GOT3 (cell line): ENCODE results near the gene WDR4.
"Not testable (repeated sequence)": the region's sequence is repeated elsewhere in the genome, so short reads cannot be mapped to it uniquely, and the experiment has no call there.

ENCODE experiments used
- DNase-seq: peaks from one replicate; lab custom pipeline; 2025; ENCODE audit warnings: mixed read lengths; lab: John Stamatoyannopoulos, UW

The WDR4 gene

DNA sequence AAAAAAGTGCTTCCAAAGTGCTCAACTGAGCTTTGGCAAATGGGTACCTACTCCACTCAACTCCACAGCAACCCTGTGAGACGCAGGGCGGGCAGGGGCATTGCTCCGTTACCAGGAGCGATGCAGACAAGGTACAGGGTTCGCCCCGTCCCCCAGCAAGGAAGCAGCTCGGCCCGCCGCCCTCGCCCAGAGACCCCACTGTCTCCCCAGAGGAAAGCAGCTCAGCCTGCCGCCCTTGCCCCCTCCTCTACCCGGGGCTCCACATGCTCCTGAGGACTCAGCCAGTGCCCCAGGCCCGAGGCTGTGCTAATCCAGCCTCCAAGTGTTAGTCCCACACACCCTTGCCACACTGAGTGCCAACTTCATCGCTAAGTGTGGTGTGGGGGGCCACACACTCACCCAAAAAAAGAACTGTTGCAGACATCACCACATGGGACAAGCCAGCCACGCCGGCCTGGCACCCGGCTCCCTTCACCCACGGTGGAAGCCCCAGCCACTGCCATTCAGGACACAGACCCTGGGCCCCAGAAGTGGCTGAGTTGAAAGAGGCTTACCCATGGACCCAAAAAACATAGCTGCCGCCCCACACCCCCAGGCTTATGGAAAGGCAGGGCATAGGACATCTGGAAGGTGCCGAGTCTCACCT lies 26.3 kb downstream of the WDR4 start:
- DNase-seq = no peak

DNA sequence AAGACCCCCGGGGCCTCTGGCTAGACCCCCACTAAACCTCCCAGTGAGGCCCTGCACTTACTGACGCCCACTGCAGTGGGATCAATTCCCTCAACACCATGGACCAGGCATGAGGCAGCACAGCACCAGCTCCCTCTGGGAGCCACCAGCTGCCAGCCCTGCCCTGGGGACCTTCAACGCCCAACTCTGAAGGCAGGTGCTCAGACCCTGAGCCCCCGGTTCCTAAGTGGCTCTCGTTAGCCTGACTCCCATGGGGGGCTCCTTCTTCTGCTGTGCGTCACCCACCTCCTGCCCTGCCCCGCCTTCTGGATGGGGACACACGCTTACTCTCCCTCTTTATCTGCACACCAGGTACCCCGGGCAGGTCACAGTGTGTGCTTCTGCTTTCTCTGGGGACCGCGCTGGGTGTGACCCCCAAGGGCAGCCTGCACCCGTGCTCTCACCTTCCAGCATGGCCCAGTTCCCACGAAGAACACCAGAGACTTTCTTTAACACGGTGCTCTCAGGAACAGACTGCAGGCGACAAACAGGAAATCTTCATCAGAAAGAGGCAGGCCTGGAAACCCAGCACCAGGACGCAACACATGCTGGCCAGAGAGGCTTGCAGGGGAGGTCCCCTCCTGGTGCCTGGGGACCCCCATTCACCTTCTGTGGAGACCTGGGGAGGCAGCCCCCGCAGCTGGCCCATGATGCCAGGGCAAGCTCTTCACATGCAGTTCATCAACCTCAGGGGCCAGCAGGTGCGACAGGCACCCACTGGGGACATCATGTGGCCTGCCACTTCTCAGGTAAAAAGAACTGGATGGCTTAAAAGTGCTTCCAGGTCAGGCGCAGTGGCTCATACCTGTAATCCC lies 27.3 kb downstream of the WDR4 start:
- DNase-seq = no peak

DNA sequence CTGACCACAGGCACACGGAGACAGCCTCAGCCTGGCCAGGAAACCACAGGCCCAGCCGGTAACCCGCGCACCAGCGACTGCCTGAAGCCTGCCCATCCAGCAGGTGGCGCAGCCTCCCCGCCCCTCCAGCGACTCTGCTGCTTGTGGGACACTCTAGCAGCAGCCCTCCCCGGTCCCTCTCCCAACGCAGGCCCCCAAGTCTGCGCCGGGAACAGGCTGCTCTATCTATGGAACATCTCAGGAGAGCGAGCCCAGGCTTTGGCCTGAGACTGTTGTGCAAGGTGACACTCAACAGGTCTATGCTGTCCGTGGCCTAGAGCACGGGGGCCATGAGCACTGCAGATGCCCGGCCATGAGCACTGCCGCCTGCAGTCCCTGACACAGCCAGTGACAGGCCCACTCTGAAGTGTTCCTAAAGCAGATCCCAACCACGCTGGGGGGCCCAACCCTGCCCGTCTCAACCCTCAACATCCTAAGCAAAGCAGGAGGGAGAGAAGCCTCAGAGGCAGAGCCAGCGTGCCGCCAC lies 28.4 kb downstream of the WDR4 start:
- no peak for DNase-seq

DNA sequence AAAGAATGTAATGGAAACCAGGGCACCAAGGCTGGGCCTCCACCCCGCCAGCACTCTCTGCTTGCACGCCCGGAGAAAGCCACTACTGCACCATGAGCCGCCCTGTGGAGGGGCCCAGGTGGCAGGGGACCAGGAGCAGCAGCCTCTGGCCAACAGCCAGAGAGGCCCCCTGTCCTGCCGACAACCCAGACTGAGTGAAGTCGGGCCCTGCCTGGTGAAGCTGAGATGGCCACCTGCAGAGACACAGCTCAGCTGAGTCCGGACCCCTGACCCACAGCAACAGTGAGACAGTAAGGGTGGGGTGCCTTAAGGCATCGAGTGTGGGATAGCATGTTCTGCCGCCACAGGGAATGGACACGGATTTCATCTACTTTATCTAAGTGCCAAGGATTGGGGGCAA lies 28.9 kb downstream of the WDR4 start:
- no peak for DNase-seq

DNA sequence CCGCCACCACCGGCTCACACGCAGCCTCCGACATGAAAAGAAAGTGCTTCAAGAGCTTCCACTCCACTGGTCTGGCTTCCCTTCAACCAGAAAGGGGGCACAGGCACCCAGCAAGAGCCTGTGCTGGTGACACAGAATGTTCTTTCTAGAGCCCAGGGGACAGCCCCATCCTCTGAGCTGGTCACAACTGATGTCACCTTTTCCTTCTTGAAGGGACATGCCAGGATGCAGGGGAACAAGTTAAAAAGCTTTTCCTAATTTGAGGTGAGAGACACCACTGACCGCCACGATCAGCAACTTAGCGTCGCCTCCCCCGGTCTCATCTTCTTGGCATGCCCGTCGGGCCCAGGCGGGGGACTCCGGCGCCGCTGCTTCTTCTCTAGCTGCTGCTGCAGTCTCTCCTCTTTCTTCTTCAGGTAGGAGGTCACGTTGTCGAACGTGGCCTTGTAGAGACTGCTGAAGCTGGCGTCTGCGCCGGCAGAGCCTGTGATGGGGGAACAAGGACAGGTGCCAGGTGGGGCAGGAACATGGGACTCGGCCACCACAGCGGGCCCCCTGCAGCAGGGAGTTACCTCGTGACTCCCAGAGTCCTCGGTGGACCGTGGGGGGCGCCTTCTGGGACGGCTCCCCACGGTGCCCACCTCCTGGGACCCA lies 29.5 kb downstream of the WDR4 start:
- no peak for DNase-seq

DNA sequence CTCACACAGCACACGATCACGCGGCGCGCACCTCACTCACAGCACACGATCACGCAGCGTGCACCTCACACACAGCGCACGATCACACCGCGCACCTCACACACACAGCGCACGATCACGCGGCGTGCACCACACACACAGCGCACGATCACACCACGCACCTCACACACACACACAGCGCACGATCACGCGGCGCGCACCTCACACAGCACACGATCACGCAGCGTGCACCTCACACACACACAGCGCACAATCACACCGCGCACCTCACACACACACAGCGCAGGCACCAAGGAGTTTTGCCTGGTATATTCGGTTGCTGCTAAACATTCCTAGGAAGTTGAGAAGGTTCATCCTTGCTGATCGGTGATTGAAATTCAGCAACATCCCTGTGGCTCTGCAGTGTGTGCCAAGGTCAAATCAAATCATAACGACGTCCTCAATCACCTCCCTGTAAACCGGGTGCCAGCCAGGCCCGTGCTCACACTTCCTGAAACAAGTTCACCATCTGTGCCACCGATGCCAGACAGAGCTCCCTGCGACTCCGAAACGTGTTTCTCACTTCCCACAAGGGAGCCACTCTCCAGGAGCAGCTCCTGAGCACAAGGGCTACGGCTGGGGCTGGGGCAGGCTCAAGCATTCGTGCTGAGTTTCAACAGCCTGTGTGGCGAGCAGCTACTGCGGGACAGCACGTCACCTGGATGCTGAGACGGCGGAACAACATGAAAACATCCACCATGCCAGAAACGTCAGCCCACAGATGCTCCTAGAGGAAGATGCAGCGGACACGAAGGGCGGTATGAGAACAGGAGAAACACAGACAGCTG lies 30.2 kb downstream of the WDR4 start:
- no peak for DNase-seq

DNA sequence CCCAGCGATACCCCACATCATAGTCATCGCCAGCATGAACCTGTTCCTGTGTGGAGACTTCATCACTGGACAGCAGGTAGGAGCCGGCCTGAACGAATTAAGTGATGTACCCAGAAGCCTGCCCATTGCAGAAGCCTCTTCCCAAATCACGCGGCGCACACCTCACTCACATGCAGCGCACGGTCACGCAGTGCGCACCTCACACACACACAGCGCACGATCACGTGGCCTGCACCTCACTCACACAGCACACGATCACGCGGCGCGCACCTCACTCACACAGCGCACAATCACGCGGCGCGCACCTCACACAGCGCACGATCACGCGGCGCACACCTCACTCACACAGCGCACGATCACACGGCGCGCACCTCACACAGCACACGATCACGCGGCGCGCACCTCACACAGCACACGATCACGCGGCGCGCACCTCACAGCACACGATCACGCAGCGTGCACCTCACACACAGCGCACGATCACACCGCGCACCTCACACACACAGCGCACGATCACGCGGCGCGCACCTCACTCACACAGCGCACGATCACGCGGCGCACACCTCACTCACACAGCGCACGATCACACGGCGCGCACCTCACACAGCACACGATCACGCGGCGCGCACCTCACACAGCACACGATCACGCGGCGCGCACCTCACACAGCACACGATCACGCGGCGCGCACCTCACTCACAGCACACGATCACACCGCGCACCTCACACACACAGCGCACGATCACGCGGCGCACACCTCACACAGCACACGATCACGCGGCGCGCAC lies 31.0 kb downstream of the WDR4 start:
- DNase-seq = not testable (repeated sequence)

DNA sequence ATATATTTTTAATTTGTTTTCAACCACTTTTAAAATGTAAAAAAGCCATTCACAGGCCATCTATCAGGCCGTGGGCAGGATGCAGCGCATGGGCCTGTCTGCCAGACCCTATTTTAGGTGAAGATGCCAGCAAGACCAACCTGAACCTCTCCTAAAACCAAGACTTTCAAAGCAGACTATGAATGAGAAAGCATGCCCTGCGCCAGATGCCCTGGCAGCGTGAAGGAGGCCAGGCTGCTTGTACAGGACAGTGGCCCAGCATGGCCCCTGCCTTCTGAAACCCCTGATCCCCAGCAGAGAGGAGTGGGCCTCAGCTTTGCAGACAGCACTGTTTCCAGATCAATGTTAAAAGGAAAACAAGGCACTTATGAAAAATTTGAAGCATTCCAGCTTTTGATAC lies 31.6 kb downstream of the WDR4 start:
- DNase-seq = no peak

DNA sequence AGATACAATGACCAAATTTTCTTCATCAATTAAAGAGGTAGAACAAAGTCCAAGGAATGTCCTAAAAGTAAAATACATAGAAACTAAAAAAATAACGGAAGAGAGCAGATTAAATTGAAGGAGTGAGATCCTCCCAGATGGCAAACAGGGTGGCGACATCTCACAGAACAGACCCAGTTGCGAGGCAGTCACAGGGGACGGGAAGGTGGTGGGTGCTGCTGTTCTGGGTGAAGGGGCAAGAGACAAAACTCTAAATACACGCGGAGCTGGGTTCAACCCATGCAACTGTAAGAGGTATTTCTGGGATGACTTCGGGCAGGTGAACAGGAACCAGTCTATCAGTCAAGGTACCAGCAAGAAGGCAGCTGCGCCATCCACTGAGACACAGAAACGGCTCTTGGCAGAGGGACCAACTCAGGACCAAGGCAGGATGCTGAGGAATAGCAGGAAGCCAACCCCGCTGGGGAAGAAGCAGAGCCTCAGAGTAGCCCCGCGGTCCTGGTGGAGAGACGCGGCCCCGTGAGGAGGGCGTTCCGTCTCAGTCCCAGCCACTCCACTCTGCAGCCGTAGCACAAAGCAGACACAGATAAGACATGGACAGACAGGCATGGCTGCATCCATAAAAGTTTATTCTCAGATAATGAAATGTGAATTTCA lies 32.2 kb downstream of the WDR4 start:
- DNase-seq = no peak

DNA sequence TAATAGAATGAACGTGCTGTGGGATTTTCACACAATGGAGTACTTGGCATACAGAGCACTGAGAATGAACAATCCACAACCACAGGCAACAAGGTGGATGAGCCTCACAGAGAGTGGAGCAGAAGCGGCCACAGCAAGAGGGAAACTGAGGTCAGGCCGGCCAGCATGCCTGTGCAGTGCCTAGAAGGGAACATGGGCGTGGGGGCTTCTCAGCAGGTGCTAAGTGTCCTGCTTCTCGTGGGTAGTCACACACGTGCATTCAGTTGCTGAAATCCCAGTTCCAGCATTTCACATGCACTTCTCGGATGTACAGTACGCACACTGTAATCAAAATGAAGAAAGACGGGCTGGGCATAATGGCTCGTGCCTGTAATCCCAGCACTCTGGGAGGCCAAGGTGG lies 33.1 kb downstream of the WDR4 start:
- no peak for DNase-seq

DNA sequence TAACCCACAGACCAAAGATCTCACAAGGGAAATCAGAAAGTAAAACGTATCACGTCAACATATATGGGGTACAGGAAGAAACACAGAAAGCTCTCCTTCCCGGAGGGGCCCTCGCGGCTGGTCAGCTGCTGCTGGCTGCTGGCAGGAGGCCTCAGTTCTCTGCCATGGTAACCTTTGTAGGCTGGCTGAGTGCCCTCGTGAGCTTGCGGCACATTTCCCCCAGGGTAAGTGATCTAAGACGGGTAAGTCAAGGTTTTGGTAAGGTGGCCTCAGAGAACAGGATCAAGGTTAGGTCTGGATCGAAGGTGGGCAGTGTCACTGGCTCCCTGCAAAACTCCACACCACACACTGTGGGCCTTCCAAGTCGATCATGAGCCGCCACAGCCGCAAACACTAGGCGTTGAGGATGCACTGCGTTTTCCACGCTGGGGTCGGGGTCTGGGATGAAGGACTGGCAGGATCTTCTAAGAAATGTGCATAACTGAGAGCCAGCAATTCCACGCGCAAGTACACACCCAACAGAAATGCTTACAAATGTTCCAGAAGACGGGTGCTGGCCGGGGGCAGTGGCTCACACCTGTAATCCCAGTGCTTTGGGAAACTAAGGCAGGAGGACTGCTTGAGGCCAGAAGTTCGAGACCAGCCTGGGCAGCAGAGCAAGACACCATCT lies 33.9 kb downstream of the WDR4 start:
- DNase-seq = no peak

DNA sequence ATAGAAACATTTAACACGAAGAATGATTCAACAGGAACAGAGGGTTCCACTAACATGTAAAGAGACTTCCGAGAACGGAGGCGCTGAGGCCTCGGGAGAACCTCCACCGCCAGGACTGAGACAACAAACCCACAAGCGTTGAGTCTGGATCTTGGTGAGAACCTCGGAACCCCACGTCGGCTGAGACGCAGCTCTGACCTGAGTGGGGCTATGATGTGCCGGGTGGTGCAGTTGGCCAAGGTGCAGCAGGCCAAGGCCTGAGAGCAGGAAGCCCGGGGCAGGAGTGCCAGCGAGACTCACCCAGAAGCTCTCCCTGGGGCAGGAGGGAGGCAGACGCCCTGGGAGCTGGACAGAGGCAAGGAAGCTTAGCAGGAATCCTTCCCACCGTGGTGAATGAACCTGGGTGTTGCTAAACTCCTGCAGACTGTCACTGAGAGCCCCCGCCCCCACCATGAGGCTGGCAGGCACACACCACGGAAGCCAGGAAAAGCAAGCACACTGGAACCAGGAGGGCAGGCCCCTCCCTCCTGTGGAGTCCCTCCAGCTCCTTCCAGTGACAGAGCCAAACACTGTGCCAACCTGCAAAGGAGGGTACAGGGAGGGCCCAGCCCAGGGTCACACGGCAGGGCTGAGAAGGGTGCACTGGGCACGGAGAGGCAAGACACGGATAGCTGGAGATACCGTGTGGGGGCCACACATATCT lies 34.8 kb downstream of the WDR4 start:
- DNase-seq = no peak

DNA sequence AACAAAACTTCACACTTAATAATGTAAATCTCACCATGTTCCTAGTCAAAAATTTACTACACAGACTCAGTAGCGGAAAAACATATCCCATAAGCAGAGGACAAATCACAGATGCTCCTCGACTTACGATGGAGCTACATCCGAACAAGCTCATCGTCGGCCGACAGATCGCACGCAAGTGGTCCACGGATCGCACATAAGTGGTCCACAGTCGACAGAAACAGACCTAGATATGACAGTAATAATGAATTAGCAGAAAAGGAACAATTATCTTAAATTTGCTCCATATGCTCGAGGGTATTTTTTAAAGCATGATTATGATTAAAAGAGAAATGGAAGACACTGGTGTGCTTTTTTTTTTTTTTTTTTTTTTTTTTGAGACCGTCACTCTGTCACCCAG lies 36.3 kb downstream of the WDR4 start:
- no peak for DNase-seq

DNA sequence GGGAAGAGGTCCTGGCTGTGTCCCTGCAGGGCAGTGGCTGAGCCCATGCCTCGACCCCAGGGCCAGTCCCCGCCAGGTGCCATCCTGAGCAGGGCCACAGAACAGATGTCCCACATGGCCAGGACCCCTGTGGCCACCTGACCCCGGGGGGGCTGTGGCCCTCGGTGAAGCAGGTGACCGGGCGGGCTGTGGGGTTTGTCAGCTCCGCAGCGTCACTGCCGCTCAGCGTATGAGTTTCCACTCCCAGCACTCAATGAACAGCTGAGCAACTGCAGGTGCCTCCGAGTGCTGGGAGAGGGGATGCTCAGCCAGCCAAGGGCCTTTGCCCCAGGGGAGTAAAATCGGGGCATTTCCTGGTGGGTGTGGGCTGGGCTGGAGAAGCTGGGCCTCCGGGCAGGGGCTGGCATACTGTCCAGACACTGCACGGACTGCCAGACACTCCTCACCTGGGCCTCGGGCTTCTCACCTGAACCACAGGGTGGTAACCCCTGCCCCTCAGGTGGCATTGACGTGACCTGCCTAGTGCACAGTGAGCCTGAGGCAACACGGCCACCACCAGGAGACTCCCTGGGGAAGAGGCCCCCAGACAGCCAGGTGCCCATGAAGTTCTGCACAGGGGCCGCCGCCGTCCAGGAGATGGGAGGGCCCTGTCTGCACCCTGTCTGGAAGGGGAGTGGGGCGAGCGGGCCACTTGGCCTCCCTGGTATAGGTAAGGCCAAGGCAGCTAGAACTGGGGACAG lies 37.3 kb downstream of the WDR4 start:
- not testable (repeated sequence) for DNase-seq

DNA sequence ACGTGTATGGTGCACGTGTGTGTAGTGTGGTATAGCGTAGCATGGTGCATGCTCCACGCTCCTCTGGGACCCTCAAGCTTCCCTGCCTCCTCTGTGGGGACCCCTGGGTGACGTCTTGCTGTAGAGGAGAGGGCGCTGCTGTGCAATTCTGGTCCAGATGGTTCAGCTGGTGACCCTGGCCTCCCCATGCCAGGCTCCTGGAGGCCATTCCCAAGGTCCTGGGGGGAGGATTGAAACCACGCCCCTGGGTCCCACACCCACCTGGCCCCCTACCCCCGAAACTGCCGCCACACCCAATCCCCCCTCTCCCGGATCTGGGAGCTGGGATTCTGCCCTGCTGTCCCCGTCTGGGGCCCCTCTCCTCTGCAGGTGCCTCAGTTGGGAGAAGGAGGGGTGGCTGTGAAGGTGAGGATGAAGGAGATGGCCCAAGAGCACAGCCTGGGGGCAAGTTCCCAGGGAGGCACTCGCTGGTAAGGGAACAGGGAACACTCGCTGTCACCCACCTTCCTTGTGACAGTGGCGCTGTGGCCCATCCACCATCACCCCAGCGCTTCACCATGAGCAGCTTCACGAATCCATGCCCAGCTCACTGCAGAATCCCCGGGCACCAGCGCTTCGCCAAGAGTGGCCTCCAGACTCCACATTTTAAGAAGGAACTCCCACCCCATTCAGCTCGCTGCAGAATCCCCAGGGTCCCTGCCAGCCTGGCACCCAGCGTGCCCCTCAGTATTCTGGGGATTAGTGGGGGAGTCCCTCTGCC lies 38.0 kb downstream of the WDR4 start:
- no peak for DNase-seq

DNA sequence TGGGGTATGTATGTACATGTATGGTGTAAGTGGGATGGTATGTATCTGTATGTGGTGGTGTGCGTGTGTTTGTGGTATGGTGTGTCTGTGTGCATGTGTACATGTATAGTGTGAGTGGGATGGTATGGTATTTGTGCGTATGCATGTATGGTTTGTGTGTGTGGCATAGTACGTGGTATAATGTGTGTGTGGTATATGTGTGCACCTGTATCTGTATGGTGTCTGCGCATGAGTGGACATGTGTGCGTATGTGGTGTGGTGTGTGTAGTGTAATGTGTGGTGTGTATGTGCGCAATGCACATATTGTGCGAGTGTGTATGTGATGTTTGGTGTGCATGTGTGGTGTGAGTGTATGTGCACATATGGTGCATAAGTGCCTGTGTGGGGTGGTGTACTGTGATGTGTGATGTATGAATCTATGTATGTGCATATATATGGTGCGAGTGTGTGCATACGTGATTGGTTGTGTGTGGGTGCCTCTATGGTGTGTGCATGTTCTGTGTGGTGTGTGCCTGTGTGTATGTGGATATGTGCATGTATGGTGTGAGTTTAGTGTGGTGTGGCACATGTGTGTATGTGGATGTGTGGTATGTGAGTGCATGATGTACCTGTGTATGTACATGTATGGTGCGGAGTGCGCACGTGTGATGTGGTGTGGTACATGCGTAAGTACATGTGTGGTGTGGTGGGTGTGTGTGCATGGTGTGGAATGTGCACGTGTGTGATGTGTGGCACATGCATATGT lies 38.8 kb downstream of the WDR4 start:
- no peak for DNase-seq
